ENCODE measurements around the gene HSPB7. TPM values are rescaled to one million over a fixed set of nuclear protein-coding genes. Genes with fewer than 3 reads are reported as not detected.
"Not testable (repeated sequence)": the region's sequence is repeated elsewhere in the genome, so short reads cannot be mapped to it uniquely, and the experiment has no call there.

HSPB7 gene
- total RNA-seq, 1 donor from 2014 or later: 4.9 TPM

GRCh38 chr1:16026723-16027484 lies 9.1 kb upstream of the HSPB7 start:
- DNase-seq: no peak
- ATAC-seq: peak; percentile 7 to 39
- H3K27ac ChIP-seq: no peak overlapping the region
- no peak for TF ChIP-seq CTCF (IDR thresholded peaks at IDR 0.05)
- H3K4me3 ChIP-seq: peak overlapping the region; percentile 30
- H3K9me3 ChIP-seq: no peaks in the 10 kb centered on the region
- H3K4me1 ChIP-seq: peaks cover 7% of the 10 kb centered on the region
- H3K27me3 ChIP-seq (ENCODE audit: low read depth): peaks cover 25% of the 10 kb centered on the region
- no peaks in the 10 kb centered on the region for H3K36me3 ChIP-seq
- intact Hi-C loops (cut with DNase I): no loop called here

GRCh38 chr1:16026302-16026701 lies 8.5 kb upstream of the HSPB7 start:
- H3K4me3 ChIP-seq; ATAC-seq; DNase-seq; H3K27ac ChIP-seq; H3K36me3 ChIP-seq; H3K9me3 ChIP-seq; intact Hi-C loops (cut with DNase I); H3K4me1 ChIP-seq: not testable (repeated sequence)
- H3K27me3 ChIP-seq (ENCODE audit: low read depth): peaks cover 25% of the 10 kb centered on the region

- ATAC-seq (no peak), DNase-seq (no peak)
- H3K9me3 ChIP-seq: no peaks in the 10 kb centered on the region
- no peak overlapping the region for H3K4me3 ChIP-seq
- H3K27me3 ChIP-seq (ENCODE audit: low read depth): peaks cover 10% of the 10 kb centered on the region
- intact Hi-C loops (cut with DNase I): no loop called here
- no peaks in the 10 kb centered on the region for H3K36me3 ChIP-seq
- TF ChIP-seq CTCF (IDR thresholded peaks at IDR 0.05): no peak
- H3K27ac ChIP-seq: no peak overlapping the region
- H3K4me1 ChIP-seq: peaks cover 23% of the 10 kb centered on the region
These were observed 5.3 kb upstream of the HSPB7 start for GRCh38 chr1:16023050-16023653.

GRCh38 chr1:16022393-16022792 lies 4.5 kb upstream of the HSPB7 start:
- ATAC-seq: no peak
- intact Hi-C loops (cut with DNase I): no loop called here
- no peaks in the 10 kb centered on the region for H3K36me3 ChIP-seq
- no peak for DNase-seq
- peaks cover 6% of the 10 kb centered on the region for H3K27me3 ChIP-seq (ENCODE audit: low read depth)
- no peak overlapping the region for H3K27ac ChIP-seq
- H3K4me1 ChIP-seq: peaks cover 30% of the 10 kb centered on the region
- no peak for TF ChIP-seq CTCF (IDR thresholded peaks at IDR 0.05)
- H3K4me3 ChIP-seq: no peak overlapping the region
- no peaks in the 10 kb centered on the region for H3K9me3 ChIP-seq

- no peaks in the 10 kb centered on the region for H3K27me3 ChIP-seq (ENCODE audit: low read depth)
- no peak for TF ChIP-seq CTCF (IDR thresholded peaks at IDR 0.05)
- DNase-seq (no peak), ATAC-seq (no peak)
- no peak within 1 kb of the TSS for H3K4me3 ChIP-seq
- H3K4me1 ChIP-seq: peaks cover 24% of the 10 kb centered on the region
- no peaks in the 10 kb centered on the region for H3K36me3 ChIP-seq
- H3K9me3 ChIP-seq: no peaks in the 10 kb centered on the region
- intact Hi-C loops (cut with DNase I): no loop called here
- H3K27ac ChIP-seq: no peak within 1 kb of the TSS
These were observed 3.8 kb upstream of the HSPB7 start, which contains the start of gene CLCNKA for GRCh38 chr1:16021681-16022080. Gene CLCNKA, plus strand, starts transcription at chr1:16022036. Its CDS starts 584 bp downstream, at chr1:16022620.

- intact Hi-C loops (cut with DNase I); H3K9me3 ChIP-seq; H3K27ac ChIP-seq; H3K4me3 ChIP-seq; H3K36me3 ChIP-seq; DNase-seq; H3K27me3 ChIP-seq (ENCODE audit: low read depth); ATAC-seq: not testable (repeated sequence)
- H3K4me1 ChIP-seq: peaks cover 24% of the 10 kb centered on the region
These were observed 3.0 kb upstream of the HSPB7 start for GRCh38 chr1:16020878-16021277.
